UCSD-AML1 (cell line): Measurements from ENCODE around the gene OCEL1.

Experiments used
- DNase-seq: peaks from one replicate; lab custom pipeline; 2025; ENCODE audit not compliant: unreplicated experiment; lab: John Stamatoyannopoulos, UW

The OCEL1 gene

DNA sequence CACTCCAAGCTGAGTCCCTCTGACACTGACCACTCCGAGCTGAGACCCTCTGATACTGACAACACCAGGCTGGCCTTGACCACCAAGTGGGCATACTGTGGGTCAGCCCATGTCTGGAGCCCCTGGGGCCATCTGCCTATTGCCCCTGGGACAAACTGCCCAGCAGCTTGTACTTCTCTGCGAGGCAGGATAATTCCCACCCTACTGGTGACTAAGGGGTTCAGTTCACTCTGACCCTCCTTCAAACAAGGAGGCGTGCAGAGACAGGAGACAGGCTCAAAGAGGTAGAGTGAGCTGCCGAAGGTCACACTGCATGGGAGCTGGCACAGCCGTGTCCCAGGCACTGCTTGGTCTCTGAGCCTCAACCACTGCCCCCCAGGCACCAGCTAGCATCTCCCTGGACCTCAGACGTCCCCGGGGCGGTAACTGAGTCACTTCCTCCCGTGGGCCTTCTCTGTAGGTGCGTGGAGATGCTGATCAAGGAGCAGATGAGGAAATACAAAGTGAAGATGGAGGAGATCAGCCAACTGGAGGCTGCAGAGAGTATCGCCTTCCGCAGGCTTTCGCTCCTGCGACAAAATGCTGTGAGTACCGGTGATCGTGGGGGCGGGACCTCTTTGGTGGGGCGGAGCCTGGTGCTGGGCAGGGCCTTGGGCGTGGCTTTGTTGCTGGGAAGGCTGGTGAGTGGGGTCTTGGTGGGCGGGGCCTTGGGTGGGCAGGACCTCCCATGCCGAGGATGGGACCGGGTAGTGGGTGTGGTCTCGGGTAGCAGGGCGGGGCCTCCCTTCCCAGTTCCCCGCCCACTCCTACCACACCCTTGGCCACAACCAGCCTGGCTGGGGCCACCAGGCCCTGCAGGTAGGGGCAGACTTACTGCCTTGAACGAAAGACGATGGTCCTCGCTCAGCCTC is 16.6 kb upstream of the OCEL1 start:
- DNase-seq: peak; percentile 58

GRCh38 chr19:17210296-17210695 is 15.7 kb upstream of the OCEL1 start:
- DNase-seq: no peak

DNA sequence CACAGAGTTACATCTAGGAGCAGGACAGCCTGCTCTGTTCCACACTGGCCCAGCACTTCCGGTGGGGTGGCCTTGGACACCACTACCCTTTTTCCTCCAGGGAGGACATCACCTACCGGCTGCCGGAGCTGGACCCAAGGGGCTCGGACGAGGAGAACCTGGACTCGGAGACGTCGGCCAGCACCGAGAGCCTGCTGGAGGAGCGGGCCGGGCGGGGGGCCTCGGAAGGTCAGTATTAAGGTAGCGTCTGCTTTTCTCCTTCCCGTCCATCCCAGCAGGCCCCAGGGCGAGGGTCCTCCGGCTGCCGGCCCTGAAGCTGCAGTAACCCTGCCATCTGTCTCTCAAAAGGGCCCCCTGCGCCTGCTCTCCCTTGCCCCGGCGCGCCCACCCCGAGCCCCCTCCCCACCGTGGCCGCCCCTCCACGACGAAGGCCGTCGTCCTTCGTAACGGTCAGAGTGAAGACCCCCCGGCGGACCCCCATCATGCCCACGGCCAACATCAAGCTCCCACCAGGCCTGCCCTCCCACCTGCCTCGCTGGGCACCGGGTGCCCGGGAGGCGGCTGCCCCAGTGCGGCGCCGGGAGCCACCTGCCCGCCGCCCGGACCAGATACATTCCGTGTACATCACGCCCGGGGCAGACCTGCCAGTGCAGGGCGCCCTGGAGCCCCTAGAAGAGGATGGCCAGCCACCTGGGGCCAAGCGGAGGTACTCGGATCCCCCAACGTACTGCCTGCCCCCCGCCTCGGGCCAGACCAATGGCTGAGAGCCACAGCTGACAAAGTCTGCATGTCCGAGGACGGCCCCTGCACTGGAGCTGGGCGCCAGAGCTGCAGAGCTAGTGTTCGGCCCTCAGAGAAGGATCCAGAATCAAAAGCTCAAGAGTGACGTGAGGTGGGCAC is 14.2 kb upstream of the OCEL1 start:
- DNase-seq: no peak

GRCh38 chr19:17213334-17213733 is 12.7 kb upstream of the OCEL1 start:
- DNase-seq: no peak

DNA sequence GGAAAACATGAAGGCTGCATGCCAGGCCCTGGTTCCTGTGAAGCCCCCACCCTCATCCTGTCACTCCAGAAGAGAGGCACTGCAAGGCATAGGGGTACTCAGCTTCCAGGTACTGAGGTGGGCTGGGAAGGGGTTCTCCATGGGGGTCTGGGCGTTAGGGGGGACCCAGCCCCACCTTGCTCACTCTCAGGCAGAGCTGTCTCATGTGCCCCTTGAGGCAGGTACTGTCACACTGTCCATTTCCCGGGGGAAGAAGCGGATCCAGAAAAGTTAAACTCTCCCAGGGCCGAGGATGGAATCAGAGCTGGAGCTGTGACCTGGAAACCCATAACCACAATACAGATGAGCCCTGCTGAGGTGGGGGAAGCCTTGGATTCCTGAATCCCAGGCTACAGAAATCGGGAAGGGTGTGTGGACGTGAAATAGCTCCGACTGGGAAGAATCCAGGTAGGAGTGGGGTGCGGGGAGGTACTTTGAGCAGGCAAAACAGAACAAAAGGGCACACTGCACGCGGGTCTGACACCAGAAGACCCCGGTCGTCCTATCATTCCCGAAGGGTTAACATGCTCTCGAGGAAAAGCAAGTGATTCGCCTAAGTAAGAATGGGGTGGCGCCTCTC is 11.4 kb upstream of the OCEL1 start:
- DNase-seq: no peak

GRCh38 chr19:17215127-17215971 is 10.7 kb upstream of the OCEL1 start, which contains the start of gene USE1:
Gene USE1, plus strand, starts transcription at chr19:17215357. Its CDS starts 49 bp downstream, at chr19:17215406.
- DNase-seq: peak; percentile 89

DNA sequence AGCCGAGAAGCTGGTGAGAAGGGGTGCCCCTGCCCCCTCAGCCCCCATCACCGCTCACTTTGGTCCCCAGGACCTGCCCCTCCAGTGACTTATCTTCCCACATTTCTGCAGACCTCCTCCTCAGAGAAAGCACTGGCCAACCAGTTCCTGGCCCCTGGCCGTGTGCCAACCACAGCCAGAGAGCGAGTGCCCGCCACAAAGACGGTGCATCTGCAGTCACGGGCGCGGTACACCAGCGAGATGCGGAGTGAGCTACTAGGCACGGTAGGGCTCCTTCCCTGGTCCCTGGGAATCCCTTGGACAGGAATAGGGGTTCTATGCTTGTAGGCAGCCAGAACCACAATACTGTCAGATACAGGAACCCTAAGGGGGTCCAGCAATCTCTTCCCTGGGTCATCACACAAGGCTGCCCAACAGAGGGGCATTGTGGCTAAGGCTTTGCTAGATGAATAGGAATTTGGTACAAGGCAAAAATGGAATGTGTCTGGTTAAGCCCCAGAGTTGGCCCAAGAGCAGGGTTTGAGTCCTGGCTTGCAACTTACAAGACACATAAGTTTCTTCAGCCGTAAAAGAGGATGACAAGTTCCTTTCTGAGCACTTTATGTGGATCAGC is 9.9 kb upstream of the OCEL1 start:
- no peak for DNase-seq

- DNase-seq: no peak
Measured at GRCh38 chr19:17219286-17219685, 6.7 kb upstream of the OCEL1 start.

DNA sequence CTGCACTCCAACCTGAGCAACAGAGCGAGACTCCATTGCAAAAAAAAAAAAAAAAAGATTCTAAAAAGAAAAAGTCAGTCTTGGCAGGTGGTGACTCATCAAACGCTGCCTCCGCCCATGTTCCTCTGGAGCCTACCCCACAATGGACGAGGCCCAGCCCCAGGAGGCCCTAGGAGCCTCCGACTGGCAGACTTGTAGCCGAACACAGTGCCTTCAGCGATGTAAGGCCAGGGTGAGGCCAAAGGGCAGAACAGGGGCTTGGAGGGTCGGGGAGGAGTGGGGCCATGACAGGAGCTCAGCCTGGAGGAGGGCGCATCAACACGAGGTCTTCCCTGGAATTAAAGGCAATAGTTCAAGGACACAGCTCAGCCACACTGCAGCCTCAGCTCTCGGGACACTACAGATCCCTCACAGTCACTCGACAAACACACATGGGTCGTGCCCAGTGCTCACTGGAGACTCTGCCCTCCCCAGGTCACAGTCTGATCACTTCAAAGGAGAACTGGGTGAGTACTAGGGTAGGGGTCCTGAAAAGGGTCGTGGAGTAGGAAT is 5.7 kb upstream of the OCEL1 start:
- DNase-seq: no peak

- no peak for DNase-seq
Measured at GRCh38 chr19:17225053-17225452, 973 bp upstream of the OCEL1 start.

GRCh38 chr19:17227798-17228367 is 1.9 kb downstream of the OCEL1 start:
- DNase-seq: no peak

GRCh38 chr19:17229890-17230289 is 3.9 kb downstream of the OCEL1 start:
- no peak for DNase-seq

GRCh38 chr19:17232258-17232657 is 6.2 kb downstream of the OCEL1 start:
- DNase-seq: no peak

- peak; percentile 71 for DNase-seq
Measured at GRCh38 chr19:17234911-17235299, 8.9 kb downstream of the OCEL1 start.

- DNase-seq: peak; percentile 86
Measured at GRCh38 chr19:17235300-17235970, 9.4 kb downstream of the OCEL1 start.

GRCh38 chr19:17235971-17236777 is 10.1 kb downstream of the OCEL1 start:
- no peak for DNase-seq

GRCh38 chr19:17236811-17237543 is 11.0 kb downstream of the OCEL1 start:
- no peak for DNase-seq
